Stimulated activated CD4-positive, alpha-beta T cell treated with anti-CD3 and anti-CD28 coated beads, Interleukin-4, amount 100 ng/mL, for 24 hours (primary cell): ENCODE measurements around the gene CPB2.

Source experiments
- DNase-seq: peaks from one replicate; pipeline ENCODE4 v3.0.0-alpha.2; 2020

Gene CPB2

GRCh38 chr13:46045424-46045823 lies 59.4 kb downstream of the CPB2 start:
- no peak for DNase-seq

DNA sequence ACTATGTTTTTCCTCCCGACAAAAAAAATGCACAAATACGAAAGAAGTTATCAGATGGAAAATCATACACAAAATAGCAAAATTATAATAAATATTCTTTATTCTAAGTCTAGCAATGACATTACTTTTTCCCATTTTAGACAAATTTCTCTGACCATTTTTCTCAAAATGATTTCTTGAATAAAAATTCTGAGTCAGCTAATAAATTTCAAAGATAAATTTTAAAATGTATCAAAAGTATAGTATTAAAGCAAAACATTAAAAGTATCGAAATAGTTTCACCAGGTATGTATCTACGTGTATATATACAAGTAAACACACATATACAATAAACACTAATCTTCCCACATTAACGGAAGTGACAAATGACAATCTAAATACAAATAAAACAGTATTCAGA lies 61.2 kb downstream of the CPB2 start:
- DNase-seq = no peak

GRCh38 chr13:46041419-46041839 lies 63.4 kb downstream of the CPB2 start:
- DNase-seq = no peak

DNA sequence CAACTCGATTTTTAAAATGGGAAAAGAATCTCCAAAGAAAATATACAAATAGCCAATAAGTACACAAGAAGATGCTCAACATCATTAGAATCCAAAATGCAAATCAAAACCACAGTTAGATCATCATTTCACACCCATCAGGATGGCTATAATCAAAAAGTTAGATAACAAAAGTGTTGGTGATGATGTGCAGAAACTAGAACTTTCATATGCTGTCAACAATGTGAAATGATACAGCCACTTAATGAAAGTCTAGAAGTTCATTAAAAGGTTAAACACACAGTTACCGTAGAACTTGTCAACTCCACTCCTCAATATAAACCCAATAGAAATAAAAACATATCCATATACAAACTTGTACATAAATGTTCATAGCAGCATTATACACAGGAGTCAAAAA lies 64.1 kb downstream of the CPB2 start:
- no peak for DNase-seq

DNA sequence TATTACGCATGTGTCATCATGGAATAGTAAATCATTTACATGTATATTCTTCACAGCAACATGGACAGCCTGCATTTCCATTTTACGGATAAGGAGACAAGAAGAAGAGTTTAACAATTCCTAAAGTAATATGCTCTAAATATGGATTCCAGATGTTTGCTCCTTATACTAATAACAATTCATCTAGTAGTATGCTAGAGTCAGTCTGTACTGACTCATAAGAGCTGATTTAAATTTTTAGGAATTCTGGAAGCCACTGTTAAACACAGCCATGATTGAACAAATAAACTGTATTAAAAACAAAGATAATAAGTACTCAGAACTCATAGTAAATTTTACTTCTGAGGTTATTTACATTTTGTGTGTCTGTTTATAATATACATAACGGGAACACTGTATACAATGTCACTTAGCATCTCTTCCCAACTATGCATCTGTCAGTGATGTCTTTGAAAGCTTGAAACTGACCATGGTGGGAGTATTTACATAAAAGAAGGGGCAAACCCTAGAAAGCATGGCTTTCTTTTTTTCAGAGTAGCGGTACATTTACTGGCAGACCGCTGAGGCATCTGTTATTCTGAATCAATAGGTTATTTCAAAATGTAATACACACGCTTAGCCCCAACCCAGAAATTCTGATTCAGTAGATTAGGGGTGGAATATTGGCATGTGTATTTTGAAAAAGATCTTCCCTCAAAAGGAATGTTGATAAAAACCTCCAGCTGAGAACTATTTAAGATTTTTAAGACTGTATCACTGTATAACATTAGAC lies 65.2 kb downstream of the CPB2 start:
- DNase-seq = no peak

- no peak for DNase-seq
Measured at GRCh38 chr13:46038296-46038695, 66.5 kb downstream of the CPB2 start.

GRCh38 chr13:46035066-46035465 lies 69.8 kb downstream of the CPB2 start:
- no peak for DNase-seq

GRCh38 chr13:46032341-46032740 lies 72.5 kb downstream of the CPB2 start:
- no peak for DNase-seq

DNA sequence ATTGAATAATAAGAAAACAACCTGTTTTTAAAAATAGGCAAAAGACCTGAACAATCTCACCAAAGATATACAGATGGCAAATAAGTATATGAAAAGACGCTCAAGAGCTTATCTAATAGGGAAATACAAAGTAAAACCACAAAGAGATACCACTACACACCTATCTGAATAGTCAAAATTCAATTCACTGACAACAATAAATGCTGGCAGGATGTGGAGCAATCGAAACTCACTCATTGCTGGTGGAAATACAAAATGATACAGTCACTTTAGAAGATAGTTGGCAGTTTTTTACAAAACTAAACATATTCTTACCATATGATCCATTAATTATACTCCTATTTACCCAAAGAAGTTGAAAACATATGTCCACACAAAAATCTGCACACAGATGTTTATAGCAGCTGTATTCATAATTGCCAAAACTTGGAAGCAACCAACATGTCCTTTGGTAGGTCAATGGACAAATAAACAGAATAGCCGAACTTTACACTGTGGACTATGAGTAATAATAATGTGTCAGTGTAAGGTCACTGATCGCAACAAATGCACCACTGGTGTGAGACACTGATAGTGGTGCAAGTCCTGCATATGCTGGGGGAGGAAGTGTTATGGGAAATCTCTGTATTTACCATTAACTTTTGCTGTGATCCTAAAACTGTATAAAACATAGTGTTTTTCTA lies 73.1 kb downstream of the CPB2 start:
- no peak for DNase-seq

GRCh38 chr13:46025157-46025556 lies 79.7 kb downstream of the CPB2 start:
- DNase-seq = no peak

- no peak for DNase-seq
Measured at GRCh38 chr13:46022481-46022880, 82.4 kb downstream of the CPB2 start.

GRCh38 chr13:46016216-46016615 lies 88.6 kb downstream of the CPB2 start:
- DNase-seq = no peak

DNA sequence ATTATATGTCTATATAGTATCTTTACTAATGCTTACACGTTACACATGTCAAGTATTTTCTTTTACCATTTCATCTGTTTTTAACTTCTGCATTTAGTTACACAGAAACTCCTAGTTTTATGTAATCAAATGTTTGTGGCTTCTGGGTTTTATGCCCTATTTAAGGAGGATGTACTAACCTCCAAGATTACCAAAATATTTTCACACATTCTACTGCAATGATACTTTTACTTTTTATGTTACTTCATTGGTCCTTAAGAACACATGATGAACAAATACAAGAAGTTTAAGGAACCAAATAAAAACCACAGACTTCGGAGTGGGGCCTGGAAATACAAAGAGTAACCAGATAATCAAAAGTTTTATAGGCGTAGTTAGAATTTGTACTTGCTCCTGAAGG lies 89.5 kb downstream of the CPB2 start:
- DNase-seq = no peak

DNA sequence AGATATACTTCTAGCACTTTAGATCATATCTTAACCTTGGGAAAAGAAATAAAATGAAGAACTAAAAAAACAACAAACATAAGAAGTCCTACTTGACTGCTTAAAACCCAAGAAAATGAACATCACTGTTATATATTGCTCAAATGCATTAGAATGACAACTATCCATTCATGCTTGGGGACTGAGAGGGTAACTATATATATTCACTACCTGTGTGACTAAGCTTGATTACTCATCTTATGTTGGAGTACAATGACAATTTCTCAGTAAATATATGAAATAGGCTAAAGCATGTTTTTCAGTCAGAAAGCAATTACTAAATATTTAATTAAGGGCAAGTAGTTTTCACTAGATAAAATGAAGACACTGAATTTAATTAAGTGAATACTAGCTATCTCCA lies 92.4 kb downstream of the CPB2 start:
- no peak for DNase-seq

GRCh38 chr13:46010148-46010547 lies 94.7 kb downstream of the CPB2 start:
- no peak for DNase-seq

GRCh38 chr13:46008631-46009030 lies 96.2 kb downstream of the CPB2 start:
- no peak for DNase-seq

GRCh38 chr13:46006688-46007452 lies 98.0 kb downstream of the CPB2 start:
- DNase-seq = no peak

GRCh38 chr13:46004491-46004890 lies 100.3 kb downstream of the CPB2 start:
- DNase-seq = no peak
